GM06990 (cell line): Measurements from ENCODE around the gene C17orf78.
A peak's percentile ranks its signal among the peaks of the same experiment; 100 is the strongest.

Source experiments
- DNase-seq: peaks from one replicate; pipeline ENCODE4 v3.0.0-alpha.2; 2011; ENCODE audit not compliant: insufficient read length; ENCODE audit errors: extremely low read depth
- H3K27me3 ChIP-seq: replicated peaks from 2 replicates; pipeline ENCODE4 v1.6.0; 2011; ENCODE audit warnings: low read length; ENCODE audit not compliant: control insufficient read depth, insufficient read depth
- H3K36me3 ChIP-seq: 2 replicates; pipeline ENCODE4 v1.5.1; 2011; ENCODE audit warnings: low read length; ENCODE audit not compliant: control insufficient read depth, insufficient read depth
- H3K4me3 ChIP-seq: replicated peaks from 2 replicates; pipeline ENCODE4 v1.5.1; 2011; ENCODE audit warnings: low read depth, mild to moderate bottlenecking, control low read depth, low read length
- CTCF ChIP-seq: IDR thresholded peaks from 2 replicates; pipeline ENCODE4 v1.5.1; 2011; ENCODE audit warnings: low read length, control low read depth, mild to moderate bottlenecking, inconsistent platforms; ENCODE audit not compliant: insufficient read depth, poor library complexity, severe bottlenecking

Gene C17orf78

GRCh38 chr17:37373530-37374159, 2.1 kb upstream of the C17orf78 start:
- Histone ChIP-seq H3K36me3 (no peaks in the 10 kb centered on the region), H3K27me3 (no peaks in the 10 kb centered on the region), H3K4me3 (no peak overlapping the region)
- peak; percentile 51 for DNase-seq
- TF ChIP-seq CTCF: peak; percentile 99

GRCh38 chr17:37382056-37382455, 6.3 kb downstream of the C17orf78 start:
- no peaks in the 10 kb centered on the region for H3K27me3 ChIP-seq
- H3K36me3 ChIP-seq: no peaks in the 10 kb centered on the region
- no peak overlapping the region for H3K4me3 ChIP-seq
- no peak for TF ChIP-seq CTCF
- no peak for DNase-seq

GRCh38 chr17:37384560-37385149, 8.9 kb downstream of the C17orf78 start:
- Histone ChIP-seq H3K36me3 (no peaks in the 10 kb centered on the region), H3K27me3 (no peaks in the 10 kb centered on the region), H3K4me3 (no peak overlapping the region)
- no peak for DNase-seq
- TF ChIP-seq CTCF: no peak

- no peaks in the 10 kb centered on the region for H3K27me3 ChIP-seq
- no peaks in the 10 kb centered on the region for H3K36me3 ChIP-seq
- DNase-seq: no peak
- no peak overlapping the region for H3K4me3 ChIP-seq
- no peak for TF ChIP-seq CTCF
Measured at GRCh38 chr17:37385474-37385990, 9.7 kb downstream of the C17orf78 start.

GRCh38 chr17:37386462-37386861, 10.7 kb downstream of the C17orf78 start:
- Histone ChIP-seq H3K36me3 (no peaks in the 10 kb centered on the region), H3K4me3 (no peak overlapping the region), H3K27me3 (no peaks in the 10 kb centered on the region)
- TF ChIP-seq CTCF: no peak
- no peak for DNase-seq
